Glomerular visceral epithelial cell (primary cell): ENCODE results near the gene SPRED1.

Experiments
- DNase-seq: peaks from one replicate; pipeline ENCODE4 v3.0.0-alpha.2; 2016; ENCODE audit errors: extremely low spot score

The SPRED1 gene

GRCh38 chr15:38252481-38253350 lies at the start of gene SPRED1:
SPRED1 (plus strand) TSS chr15:38252836; CDS start chr15:38253186, 350 bp downstream.
- DNase-seq, result peak; percentile 66

DNA sequence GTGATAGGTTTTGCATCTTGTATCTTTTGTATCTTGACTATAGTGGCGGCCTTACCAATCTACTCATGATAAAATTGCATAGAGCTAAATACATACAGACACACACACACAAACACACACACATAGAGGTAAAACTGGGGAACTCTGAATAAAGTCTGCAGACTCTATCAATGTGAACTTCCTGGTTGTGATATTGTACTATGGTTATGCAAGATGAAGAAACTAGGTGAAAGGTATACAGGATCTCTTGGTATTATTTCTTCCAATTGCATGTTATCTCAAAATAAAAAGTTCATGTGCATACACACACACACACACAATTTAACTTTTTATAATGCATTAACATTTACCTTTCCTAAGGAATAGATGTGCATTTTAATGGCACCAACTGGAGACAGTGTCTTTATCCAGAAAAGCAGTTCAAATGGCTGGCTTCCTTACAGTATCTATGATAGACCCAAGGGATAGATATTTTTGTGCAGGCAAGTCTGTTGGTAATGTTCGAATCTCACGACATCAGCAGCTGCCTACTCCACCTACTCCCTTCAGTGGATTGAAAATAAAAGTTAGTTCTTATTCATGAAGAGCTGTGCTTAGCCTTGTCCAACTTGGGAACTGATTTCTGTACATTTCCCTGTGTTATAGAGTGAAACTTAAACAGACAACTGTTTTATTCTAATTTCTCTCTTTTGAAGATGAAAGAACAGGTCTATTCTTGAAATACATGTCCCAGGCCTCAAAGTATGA lies 46.9 kb upstream of the SPRED1 start:
- no peak for DNase-seq

GRCh38 chr15:38207621-38208020 lies 45.0 kb upstream of the SPRED1 start:
- DNase-seq, result no peak

GRCh38 chr15:38208206-38208605 lies 44.4 kb upstream of the SPRED1 start:
- DNase-seq, result no peak

DNA sequence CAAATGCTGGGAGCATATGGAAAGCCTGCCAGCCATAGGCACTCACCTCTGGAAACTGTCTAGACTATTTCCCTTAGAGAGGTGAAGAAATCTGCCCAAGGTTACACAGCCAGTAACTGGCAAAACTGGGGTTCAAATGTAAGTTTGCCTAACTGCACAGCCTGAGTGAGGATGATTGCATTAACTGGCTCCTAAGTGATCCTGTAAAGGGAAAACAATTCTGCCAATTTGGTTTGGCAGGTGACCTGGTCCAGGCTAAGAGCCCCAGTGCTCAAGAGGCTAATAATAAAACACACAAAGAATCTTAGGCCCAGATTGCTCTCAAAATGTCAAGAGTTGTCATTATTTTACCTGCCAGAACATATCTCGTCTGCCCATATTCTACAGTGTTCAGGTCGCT lies 43.9 kb upstream of the SPRED1 start:
- no peak for DNase-seq

- DNase-seq, result no peak
Observed at GRCh38 chr15:38211249-38211648, 41.4 kb upstream of the SPRED1 start.

DNA sequence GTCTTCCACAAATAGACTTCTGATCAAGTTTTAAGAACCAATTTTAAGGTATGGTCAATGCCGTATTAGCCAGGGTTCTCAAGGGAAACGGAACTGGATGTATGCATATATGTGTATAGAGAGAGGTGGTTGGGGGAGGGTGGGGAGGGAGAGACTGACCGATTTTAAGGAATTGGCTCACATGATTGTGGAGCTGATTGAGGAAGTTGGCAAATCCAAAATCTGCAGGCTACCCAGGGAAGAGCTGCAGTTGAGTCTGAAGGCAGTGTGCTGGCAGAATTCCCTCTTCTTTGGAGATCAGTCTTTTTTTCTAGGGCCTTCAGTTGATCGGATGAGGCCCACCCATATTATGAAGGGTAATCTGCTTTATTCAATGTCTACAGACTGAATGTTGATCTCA lies 40.8 kb upstream of the SPRED1 start:
- DNase-seq, result no peak

DNA sequence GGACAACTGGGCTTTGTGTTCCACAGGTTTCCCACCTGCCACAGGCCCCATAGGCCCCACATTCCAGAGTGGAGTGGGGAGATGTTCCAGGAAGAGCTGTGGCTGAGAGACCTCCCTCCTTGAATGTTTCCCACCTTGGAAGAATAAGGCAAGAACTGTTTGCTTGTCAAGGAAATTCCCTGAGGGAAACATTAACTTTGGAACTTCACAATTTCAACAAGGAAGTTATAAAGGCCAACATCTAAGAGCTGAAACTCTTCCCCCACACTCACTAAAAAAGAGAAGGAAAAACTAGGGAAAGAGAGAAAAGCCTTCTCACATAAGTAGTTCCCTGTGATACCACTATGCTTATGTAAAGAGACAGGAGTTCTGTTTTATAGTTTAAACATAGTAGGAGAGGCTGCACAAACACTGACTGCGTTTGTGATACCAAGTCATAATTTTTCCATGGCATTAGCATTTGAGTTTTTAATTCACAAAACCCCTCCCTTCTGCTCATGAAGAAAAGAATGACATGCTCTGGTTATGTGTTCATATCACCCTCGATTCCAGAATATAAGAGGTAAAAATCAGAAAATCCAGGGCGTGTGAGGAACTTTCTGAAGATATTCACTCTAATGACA lies 39.8 kb upstream of the SPRED1 start:
- DNase-seq, result no peak

GRCh38 chr15:38213356-38213755 lies 39.3 kb upstream of the SPRED1 start:
- no peak for DNase-seq

DNA sequence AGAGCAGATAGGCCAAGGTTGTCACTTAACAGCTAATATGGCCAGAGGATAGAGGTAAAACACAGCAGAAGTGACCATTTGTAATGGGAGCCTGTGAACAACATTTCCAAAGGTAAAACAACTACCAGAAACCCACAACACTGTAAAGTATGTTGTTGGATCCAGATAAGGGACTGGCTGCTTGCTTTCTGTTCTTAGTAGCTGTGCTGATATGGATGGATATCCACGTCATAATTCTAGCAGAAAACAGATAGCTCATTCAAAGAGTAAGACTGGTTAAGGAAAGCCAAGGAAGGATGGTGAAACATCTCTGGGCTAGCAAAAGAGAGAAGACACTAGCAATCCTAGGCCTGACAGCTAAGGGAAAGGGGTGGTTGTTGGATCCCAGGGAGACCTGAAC lies 36.9 kb upstream of the SPRED1 start:
- no peak for DNase-seq

DNA sequence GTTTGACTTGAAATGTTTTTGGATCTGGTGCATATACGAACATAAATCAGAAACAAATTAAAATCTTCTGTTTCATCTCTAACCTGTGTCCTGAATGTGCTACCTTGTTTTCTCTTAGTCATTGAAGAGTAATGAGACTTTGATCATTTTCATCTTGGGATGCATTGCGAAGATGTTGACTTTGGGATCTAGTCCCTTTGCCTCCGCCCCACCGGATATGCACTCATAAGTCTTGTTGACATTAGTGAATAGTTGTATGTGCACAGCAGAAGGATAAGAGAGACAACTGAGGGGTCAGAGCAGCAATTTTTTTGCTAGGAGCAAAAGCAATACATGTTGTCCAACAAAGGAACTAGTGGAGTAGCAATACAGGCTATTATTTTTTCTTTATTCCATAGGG lies 35.9 kb upstream of the SPRED1 start:
- DNase-seq, result no peak

DNA sequence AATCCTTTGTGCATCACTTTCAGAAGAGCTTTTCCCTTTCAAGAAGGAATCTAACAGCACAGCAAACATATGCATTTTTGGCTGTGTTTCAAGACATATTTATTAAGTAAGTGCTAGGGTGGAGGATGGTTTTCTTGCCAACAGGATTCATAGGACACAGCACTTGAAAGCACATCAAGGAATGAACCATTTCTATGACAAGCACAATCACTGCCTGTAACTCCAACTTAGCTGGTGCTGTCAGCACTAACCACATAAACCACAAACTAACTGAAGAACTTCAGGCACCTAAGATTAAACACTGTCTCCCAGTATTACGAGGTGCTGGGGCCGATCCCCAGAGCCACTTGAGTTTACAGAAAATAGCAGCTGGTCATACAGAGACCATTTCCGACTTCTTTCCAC lies 35.4 kb upstream of the SPRED1 start:
- peak; percentile 85 for DNase-seq

- DNase-seq, result no peak
Observed at GRCh38 chr15:38217788-38218609, 34.6 kb upstream of the SPRED1 start.

- DNase-seq, result no peak
Observed at GRCh38 chr15:38220606-38221273, 31.9 kb upstream of the SPRED1 start.

GRCh38 chr15:38224486-38224885 lies 28.1 kb upstream of the SPRED1 start:
- no peak for DNase-seq

DNA sequence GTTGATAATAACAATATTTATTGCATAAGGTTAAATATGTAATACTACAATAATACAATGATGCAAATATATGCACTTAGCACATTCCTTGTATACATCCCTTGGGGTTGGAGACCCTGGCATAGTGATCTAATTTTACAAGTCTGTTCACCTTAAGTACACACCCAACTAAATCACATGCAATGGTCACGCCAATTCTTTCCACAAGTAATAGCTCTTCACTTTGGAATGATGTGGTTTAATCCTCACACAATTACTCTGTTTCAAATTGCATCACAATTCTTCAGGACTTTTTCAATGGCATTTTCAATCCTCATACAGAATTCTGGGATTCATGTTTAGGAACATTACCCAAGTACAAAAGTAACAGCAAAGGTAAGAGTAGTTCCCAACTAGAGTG lies 27.3 kb upstream of the SPRED1 start:
- DNase-seq, result no peak

GRCh38 chr15:38226608-38227266 lies 25.9 kb upstream of the SPRED1 start:
- DNase-seq, result peak; percentile 76

- no peak for DNase-seq
Observed at GRCh38 chr15:38227941-38228340, 24.7 kb upstream of the SPRED1 start.

DNA sequence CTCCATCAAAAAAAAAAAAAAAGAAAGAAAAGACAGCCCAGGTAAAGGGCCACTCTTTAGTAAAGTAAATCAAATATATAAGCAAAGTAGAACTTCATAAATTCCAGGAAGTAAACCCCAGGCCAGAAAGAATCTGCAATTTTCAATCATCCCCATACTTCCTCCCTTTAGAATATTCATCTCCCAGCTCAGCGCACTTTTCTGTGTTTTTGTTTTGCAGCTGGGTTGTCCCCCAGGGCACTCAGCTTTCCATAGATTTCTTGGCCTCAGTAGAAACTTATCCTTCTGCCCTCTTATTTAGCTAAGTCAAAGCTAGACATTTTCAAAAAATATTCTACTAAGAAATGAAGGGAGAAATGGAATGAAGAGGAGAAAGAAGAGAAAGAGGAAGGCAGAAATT lies 24.0 kb upstream of the SPRED1 start:
- no peak for DNase-seq

DNA sequence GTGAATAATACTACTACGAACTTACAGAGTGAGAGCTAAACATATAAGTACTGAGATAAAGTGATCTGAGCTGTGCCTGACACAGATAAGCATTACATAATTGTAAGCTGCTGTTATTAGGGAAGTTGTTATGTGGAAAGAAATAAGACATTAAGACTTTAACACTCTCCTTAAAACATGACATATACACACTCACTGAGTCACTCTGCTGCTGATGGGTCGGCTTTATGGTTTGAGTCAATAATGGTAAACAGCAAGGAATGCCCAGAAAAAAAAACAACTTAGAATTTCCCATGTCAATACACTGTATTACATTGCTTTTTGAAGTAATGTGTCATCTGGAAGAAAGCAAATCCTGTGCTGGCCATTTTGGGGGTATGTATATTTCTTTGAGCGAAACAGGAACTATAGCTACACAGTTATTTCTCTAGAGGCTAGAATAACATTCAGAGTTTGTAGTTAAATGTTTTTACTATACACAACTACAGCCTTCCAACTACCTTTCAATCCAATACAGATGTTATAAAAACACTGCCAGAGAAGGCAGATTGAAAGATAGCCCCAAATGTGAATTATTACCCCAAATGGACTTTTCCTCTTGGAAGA lies 22.8 kb upstream of the SPRED1 start:
- no peak for DNase-seq
